ENCODE data around the gene SIGLEC11.

DNA sequence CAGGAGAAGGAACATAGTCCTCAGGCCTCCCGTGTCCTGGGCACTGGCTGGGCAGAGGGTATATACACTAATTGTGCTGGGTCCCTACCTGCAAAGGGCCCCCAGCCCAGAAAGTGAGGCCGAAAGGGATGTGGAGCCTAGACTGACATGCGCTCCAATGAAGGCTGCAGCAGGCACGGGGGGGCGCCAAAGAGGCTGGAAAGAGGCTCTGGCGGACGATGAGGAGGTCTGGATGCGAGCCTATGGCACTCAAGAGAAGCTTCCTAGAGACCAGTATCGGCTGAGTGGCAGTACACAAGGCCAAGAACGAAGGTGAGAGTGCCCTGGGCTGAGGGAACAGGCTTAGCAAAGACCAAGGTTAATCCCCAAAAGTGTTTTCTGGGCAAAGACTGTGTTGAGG, 47.6 kb upstream of the SIGLEC11 start:
- TF ChIP-seq, protein P1, sequence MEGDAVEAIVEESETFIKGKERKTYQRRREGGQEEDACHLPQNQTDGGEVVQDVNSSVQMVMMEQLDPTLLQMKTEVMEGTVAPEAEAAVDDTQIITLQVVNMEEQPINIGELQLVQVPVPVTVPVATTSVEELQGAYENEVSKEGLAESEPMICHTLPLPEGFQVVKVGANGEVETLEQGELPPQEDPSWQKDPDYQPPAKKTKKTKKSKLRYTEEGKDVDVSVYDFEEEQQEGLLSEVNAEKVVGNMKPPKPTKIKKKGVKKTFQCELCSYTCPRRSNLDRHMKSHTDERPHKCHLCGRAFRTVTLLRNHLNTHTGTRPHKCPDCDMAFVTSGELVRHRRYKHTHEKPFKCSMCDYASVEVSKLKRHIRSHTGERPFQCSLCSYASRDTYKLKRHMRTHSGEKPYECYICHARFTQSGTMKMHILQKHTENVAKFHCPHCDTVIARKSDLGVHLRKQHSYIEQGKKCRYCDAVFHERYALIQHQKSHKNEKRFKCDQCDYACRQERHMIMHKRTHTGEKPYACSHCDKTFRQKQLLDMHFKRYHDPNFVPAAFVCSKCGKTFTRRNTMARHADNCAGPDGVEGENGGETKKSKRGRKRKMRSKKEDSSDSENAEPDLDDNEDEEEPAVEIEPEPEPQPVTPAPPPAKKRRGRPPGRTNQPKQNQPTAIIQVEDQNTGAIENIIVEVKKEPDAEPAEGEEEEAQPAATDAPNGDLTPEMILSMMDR (conservative IDR thresholded peaks at IDR 0.05; ENCODE audit: low read depth, low read length): peak; percentile 58
- no peak for TF ChIP-seq EZH2 (IDR thresholded peaks at IDR 0.05; ENCODE audit: borderline replicate concordance, low read depth, low read length, poor library complexity, severe bottlenecking)
